Chondrocyte (in vitro differentiated cells): Measurements from ENCODE around the gene NPSR1. TPM values are rescaled to one million over a fixed set of nuclear protein-coding genes. Genes with fewer than 3 reads are reported as not detected.

Experiments
- DNase-seq: peaks from one replicate; pipeline ENCODE4 v3.0.0; 2021; ENCODE audit warnings: mixed read lengths, low spot score
- H3K27ac Mint-ChIP-seq: one replicate; pipeline ENCODE4 v1.8.0; 2021; ENCODE audit warnings: mild to moderate bottlenecking, moderate library complexity, mixed read lengths; ENCODE audit not compliant: unreplicated experiment
- H3K27me3 Mint-ChIP-seq: 2 replicates; pipeline ENCODE4 v1.8.0; 2021; ENCODE audit warnings: low read depth, mixed read lengths
- H3K36me3 Mint-ChIP-seq: 2 replicates; pipeline ENCODE4 v1.8.0; 2021; ENCODE audit warnings: low read depth, mixed read lengths
- H3K4me1 Mint-ChIP-seq: 2 replicates; pipeline ENCODE4 v1.8.0; 2021; ENCODE audit warnings: low read depth, mild to moderate bottlenecking, mixed read lengths
- H3K4me3 Mint-ChIP-seq: one replicate; pipeline ENCODE4 v1.8.0; 2021; ENCODE audit warnings: mild to moderate bottlenecking, moderate library complexity, mixed read lengths; ENCODE audit not compliant: unreplicated experiment
- H3K9me3 Mint-ChIP-seq: 2 replicates; pipeline ENCODE4 v1.8.0; 2021; ENCODE audit warnings: low read depth, mixed read lengths
- total RNA-seq: library from RNA; stranded (reverse); gene quantifications from 3 replicates; pipeline ENCODE4 v1.2.1, GENCODE V29; 2021
- TF ChIP-seq, protein P1 (sequence below): fragments of 200-600 bp; sonication (generic); IDR thresholded peaks from 2 replicates; pipeline ENCODE4 v1.5.0; 2021; ENCODE audit warnings: antibody characterized with exemption, mild to moderate bottlenecking, moderate library complexity

NPSR1 gene
- total RNA-seq, 1 donor from 2014 or later: not detected

DNA sequence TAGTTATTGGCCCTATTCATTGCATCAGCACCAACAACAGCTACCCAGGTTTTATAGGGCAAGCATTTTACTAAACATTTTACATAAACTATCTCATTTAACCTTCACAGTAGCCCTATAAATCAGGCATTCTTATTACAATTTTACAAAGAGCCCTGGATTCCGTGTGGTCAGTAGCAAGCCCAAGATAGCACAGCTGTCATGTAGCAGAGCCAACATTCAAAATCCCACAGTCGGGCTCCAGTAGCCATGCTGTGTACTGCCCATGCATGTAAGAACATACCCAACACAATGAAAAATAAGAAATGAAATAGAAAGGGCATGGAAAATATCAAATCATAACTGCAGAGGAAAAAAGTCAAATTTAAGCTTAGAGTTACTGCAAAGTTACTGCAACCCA, 102.3 kb downstream of the NPSR1 start:
- Mint-ChIP-seq H3K36me3 (no peaks in the 10 kb centered on the region), H3K27me3 (peaks cover 13% of the 10 kb centered on the region), H3K4me3 (no peak overlapping the region)

DNA sequence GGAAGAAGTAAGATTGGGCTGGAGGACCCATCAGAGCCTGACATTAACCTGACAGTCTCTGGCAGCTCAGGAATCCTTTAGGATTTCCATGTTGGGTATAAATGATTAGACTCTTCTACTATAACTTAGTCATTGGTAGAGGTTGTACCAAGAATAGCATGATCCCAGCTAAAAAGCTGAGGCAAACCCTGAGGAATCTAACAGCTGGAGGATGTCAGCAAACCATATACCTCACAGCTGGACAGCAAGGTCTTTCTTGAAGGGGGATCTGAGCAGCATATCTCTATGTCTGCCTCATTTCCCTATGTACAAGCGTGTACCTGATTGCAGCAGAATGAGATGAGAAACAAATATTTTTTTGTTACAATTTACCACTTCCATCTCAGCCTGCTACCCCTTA, 103.2 kb downstream of the NPSR1 start:
- Mint-ChIP-seq H3K4me3 (no peak overlapping the region), H3K9me3 (no peaks in the 10 kb centered on the region), H3K4me1 (peaks cover 3% of the 10 kb centered on the region), H3K27ac (no peak overlapping the region), H3K36me3 (no peaks in the 10 kb centered on the region), H3K27me3 (peaks cover 13% of the 10 kb centered on the region)
- TF ChIP-seq, protein P1, sequence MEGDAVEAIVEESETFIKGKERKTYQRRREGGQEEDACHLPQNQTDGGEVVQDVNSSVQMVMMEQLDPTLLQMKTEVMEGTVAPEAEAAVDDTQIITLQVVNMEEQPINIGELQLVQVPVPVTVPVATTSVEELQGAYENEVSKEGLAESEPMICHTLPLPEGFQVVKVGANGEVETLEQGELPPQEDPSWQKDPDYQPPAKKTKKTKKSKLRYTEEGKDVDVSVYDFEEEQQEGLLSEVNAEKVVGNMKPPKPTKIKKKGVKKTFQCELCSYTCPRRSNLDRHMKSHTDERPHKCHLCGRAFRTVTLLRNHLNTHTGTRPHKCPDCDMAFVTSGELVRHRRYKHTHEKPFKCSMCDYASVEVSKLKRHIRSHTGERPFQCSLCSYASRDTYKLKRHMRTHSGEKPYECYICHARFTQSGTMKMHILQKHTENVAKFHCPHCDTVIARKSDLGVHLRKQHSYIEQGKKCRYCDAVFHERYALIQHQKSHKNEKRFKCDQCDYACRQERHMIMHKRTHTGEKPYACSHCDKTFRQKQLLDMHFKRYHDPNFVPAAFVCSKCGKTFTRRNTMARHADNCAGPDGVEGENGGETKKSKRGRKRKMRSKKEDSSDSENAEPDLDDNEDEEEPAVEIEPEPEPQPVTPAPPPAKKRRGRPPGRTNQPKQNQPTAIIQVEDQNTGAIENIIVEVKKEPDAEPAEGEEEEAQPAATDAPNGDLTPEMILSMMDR: no peak
- no peak for DNase-seq

More for the DNA sequence above, 102.3 kb downstream of the NPSR1 start:
- Mint-ChIP-seq H3K27ac (no peak overlapping the region), H3K4me1 (peaks cover 3% of the 10 kb centered on the region), H3K9me3 (no peaks in the 10 kb centered on the region)
- TF ChIP-seq, protein P1: no peak
- DNase-seq: no peak

DNA sequence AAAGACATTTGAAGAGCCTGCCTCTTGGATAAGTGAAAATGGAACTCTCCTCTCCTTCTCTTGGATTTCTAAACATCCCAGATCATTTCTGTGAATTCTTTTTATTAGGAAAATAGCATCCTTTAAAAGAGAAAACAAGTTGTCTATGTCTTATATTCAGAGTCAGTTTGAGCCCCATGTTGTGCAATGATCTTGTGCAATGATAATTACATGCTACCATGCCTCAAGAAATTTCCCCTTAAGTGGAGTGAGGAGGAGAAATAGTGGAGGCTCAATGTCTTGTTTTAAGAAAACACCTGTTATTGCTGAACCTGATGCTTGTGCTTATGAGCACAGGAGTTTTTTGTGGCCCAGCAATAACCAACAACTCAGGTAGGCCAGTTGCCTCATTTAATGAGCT, 103.6 kb downstream of the NPSR1 start:
- peaks cover 3% of the 10 kb centered on the region for H3K4me1 Mint-ChIP-seq
- DNase-seq: no peak
- H3K9me3 Mint-ChIP-seq: no peaks in the 10 kb centered on the region
- TF ChIP-seq, protein P1: no peak
- H3K27me3 Mint-ChIP-seq: peaks cover 13% of the 10 kb centered on the region
- H3K4me3 Mint-ChIP-seq: no peak overlapping the region
- no peak overlapping the region for H3K27ac Mint-ChIP-seq
- no peaks in the 10 kb centered on the region for H3K36me3 Mint-ChIP-seq

DNA sequence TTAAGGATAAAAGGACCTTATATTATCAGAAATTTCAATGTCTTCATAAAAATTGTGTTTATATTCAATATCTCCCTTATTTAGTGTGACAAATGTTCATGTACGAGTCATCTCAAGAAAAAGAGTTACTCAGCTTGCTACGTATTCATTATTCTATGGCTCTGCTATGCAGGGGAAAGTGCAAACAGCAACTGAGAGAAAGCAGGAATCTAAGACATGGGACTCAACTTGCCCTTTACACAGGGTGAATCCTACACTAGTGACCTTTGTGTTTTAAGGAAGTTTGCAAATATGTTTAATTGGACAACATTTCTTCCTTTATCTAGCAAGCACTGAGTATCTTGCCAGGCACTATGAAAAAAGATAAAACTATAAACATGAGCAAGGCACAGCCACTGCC, 104.7 kb downstream of the NPSR1 start:
- Mint-ChIP-seq H3K36me3 (no peaks in the 10 kb centered on the region), H3K4me1 (peaks cover 3% of the 10 kb centered on the region), H3K27ac (no peak overlapping the region), H3K27me3 (peaks cover 14% of the 10 kb centered on the region), H3K9me3 (no peaks in the 10 kb centered on the region), H3K4me3 (no peak overlapping the region)
- TF ChIP-seq, protein P1: no peak
- DNase-seq: no peak

DNA sequence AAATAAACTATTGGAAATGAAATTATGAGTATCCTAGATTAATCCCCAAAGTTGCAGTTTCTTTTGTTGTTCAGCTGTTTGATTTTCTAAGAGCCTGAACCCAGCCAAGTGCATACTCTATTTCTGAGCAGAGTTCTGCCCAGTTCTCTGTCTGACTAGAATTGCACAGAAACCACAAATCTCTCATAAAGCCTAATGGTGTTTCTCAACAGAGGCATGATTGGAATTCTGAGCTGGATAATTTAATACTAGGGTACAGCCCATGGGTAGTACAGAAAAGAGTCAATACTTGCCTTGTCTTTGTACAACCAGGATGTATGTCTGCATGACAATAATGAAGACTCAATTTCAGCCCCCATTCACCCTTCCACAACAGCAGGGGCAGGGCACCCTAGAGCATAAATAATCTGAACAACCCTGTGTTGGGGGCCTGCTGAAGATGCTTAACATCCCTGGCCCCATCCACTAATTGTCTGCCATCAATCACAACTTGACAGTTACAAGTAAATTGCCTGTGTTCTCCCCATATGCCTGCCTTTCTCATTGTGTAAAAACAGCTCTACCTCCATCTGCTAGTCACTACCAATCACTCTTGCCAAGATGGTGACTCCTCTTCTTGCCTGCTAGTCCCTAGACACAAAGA, 114.4 kb downstream of the NPSR1 start:
- Mint-ChIP-seq H3K4me3 (no peak overlapping the region), H3K27me3 (peaks cover 27% of the 10 kb centered on the region), H3K36me3 (no peaks in the 10 kb centered on the region), H3K9me3 (peaks cover 14% of the 10 kb centered on the region), H3K27ac (no peak overlapping the region), H3K4me1 (no peaks in the 10 kb centered on the region)
- TF ChIP-seq, protein P1: no peak
- no peak for DNase-seq
